Esophagus squamous epithelium (tissue), 4 donors: Measurements from ENCODE around the gene SPRED1.

ENCODE experiments used
- CTCF ChIP-seq, 6 experiments: fragments of 450-650 bp in 4 of 6; fragments of 200-600 bp in 2 of 6; sonication (generic) in 2 of 6; IDR thresholded peaks; one replicate each; pipeline ENCODE4 v1.5.1; 2016 to 2019; ENCODE audit warnings: antibody characterized with exemption in 6 of 6, mild to moderate bottlenecking in 4 of 6, moderate library complexity in 4 of 6
- POLR2A ChIP-seq, 4 donors: fragments of 450-650 bp; IDR thresholded peaks; one replicate each; pipeline ENCODE4 v1.6.1; 2017; ENCODE audit warnings: antibody characterized with exemption in 4 of 4, mild to moderate bottlenecking in 4 of 4, moderate library complexity in 3 of 4

GRCh38 chr15:38300395-38300794 lies 47.8 kb downstream of the SPRED1 start:
- TF ChIP-seq CTCF (IDR thresholded peaks at IDR 0.05) (no peak), POLR2A (IDR thresholded peaks at IDR 0.05) (no peak)
